MG63 (cell line): ENCODE results near the gene BCAT1. TPM values are rescaled to one million over a fixed set of nuclear protein-coding genes. Genes with fewer than 3 reads are reported as not detected.
A peak's percentile ranks its signal among the peaks of the same experiment; 100 is the strongest.
"Not testable (repeated sequence)": the region's sequence is repeated elsewhere in the genome, so short reads cannot be mapped to it uniquely, and the experiment has no call there.

Experiments
- DNase-seq: peaks from one replicate; pipeline ENCODE4 v3.0.0-alpha.2; 2020
- H3K27me3 ChIP-seq: fragments of 250-450 bp; sonication (Bioruptor Pico); 2 replicates; pipeline ENCODE4 v1.5.1; 2020; ENCODE audit warnings: mild to moderate bottlenecking, moderate library complexity
- H3K36me3 ChIP-seq: fragments of 250-450 bp; sonication (Bioruptor Pico); 2 replicates; pipeline ENCODE4 v1.5.1; 2020; ENCODE audit warnings: mild to moderate bottlenecking, moderate library complexity
- H3K4me3 ChIP-seq: fragments of 250-450 bp; sonication (Bioruptor Pico); 2 replicates; pipeline ENCODE4 v1.5.1; 2020; ENCODE audit warnings: mild to moderate bottlenecking, moderate library complexity
- H3K9me3 ChIP-seq: fragments of 250-450 bp; sonication (Bioruptor Pico); 2 replicates; pipeline ENCODE4 v1.5.1; 2020; ENCODE audit warnings: mild to moderate bottlenecking, moderate library complexity
- total RNA-seq: library from RNA; depleted of rRNA; stranded (reverse); fragments of >200 nt; shearing (Covaris generic); gene quantifications from 2 replicates; pipeline ENCODE4 v1.2.3, GENCODE V29; 2014; ENCODE audit warnings: low replicate concordance

The BCAT1 gene
- total RNA-seq, 1 experiment from 2014 or later: 61.5 TPM

DNA sequence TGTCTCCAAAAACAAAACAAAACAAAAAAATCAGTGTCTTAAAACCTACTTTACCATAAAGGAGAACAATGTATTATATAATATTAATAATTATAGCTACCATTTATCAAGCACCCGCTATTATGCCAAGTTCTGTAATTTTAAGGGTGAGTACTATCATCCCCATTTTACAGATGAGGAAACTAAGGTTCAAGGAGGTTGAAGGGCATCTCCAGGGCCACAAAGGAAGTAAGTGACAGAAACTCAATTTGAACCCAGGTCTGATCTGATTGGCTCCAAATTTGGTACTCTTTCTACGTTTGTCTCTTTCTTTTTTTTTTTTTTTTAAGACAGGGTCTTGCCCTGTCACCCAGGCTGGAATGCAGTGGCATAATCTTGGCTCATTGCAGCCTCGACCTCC is 115.4 kb downstream of the BCAT1 start:
- peaks cover 20% of the 10 kb centered on the region for H3K36me3 ChIP-seq
- DNase-seq: no peak
- no peaks in the 10 kb centered on the region for H3K27me3 ChIP-seq
- no peak overlapping the region for H3K4me3 ChIP-seq
- H3K9me3 ChIP-seq: no peaks in the 10 kb centered on the region

- Histone ChIP-seq H3K9me3 (no peaks in the 10 kb centered on the region), H3K4me3 (no peak overlapping the region), H3K36me3 (peaks cover 34% of the 10 kb centered on the region), H3K27me3 (no peaks in the 10 kb centered on the region)
- no peak for DNase-seq
Measured at GRCh38 chr12:24823808-24824515, 124.9 kb downstream of the BCAT1 start.

DNA sequence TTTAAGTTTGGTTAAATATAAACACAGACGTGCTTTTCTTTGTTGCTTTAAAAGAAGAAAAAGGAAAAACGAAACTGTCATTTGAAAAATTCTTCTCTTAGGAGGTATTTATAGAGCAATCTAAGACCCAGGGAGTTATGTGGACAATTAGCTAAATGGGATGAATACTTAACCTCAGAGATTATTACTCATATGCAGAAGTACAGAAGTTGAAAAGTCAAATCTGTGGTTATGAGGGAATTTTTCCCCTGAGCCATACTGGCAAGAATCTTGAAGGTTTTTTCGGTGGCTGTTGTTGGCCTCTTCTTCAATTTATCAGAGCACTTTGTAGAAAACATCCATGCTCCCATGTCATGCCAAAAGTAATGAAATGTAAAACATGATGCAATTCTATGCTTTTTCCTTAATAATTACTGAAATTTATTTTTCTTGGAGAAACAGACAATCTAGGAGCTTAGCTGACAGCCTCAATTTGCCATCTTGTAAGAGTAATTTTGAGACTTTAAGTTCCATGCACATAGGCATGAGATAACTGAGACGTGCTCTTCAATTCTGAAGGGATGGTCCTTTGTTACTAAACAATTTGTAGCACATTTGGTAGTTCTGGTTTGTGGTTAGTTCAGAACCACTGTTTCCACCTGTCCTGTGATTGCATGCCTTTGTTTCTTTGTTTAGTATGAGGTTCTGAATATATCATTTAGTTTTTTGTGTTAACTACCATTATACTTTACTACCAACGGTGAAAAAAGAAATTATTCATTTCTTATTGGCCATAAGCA is 126.6 kb downstream of the BCAT1 start:
- Histone ChIP-seq H3K36me3 (peaks cover 36% of the 10 kb centered on the region), H3K27me3 (no peaks in the 10 kb centered on the region), H3K9me3 (no peaks in the 10 kb centered on the region), H3K4me3 (no peak overlapping the region)
- no peak for DNase-seq

DNA sequence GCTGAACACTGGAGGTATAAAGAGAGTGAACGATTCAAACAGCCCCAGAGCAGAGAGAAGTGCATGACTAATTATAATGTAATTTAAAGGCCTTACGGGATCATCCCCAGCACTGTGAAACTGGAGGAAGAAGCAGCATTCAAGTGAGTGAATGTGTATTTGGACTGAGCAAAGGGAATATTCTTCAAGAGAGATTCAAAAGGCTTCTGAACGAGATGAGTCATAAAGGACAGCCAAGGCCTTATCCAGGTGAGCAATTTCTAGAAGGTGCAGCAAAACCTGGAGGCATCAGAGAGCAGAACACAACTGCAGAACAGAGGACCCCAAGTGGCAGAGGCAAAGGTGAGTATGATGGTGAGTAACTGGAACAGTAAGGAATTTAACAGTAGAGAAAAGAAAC is 127.2 kb downstream of the BCAT1 start:
- H3K4me3 ChIP-seq: no peak overlapping the region
- no peaks in the 10 kb centered on the region for H3K9me3 ChIP-seq
- H3K36me3 ChIP-seq: peaks cover 36% of the 10 kb centered on the region
- no peak for DNase-seq
- H3K27me3 ChIP-seq: no peaks in the 10 kb centered on the region

DNA sequence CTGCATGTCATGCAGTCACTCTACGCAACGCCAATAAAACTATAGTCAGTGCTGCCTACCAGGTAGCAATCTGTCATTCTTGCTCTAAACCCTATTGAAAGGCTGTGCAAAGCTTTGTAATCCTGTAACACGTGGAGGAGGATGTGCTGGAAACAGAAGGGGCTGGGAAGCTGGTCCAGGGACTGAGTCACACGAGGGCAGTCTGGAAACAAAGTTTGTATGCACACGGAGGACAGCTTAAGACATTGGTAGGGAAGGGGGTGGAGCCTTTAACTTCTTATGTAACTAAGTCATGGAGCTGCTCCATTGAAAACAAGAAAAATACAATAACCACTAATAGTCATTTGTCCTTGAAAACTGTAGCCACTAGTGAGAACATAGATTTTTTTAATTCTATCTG is 128.0 kb downstream of the BCAT1 start:
- Histone ChIP-seq H3K4me3 (no peak overlapping the region), H3K36me3 (peaks cover 33% of the 10 kb centered on the region), H3K9me3 (no peaks in the 10 kb centered on the region), H3K27me3 (no peaks in the 10 kb centered on the region)
- peak; percentile 50 for DNase-seq

- DNase-seq: no peak
- Histone ChIP-seq H3K27me3 (no peaks in the 10 kb centered on the region), H3K36me3 (peaks cover 30% of the 10 kb centered on the region), H3K4me3 (no peak overlapping the region), H3K9me3 (no peaks in the 10 kb centered on the region)
Measured at GRCh38 chr12:24818351-24818750, 130.6 kb downstream of the BCAT1 start.

GRCh38 chr12:24815114-24815423 is 133.8 kb downstream of the BCAT1 start:
- H3K9me3 ChIP-seq: no peaks in the 10 kb centered on the region
- DNase-seq: no peak
- H3K4me3 ChIP-seq: no peak overlapping the region
- H3K36me3 ChIP-seq: peaks cover 18% of the 10 kb centered on the region
- H3K27me3 ChIP-seq: no peaks in the 10 kb centered on the region

GRCh38 chr12:24814379-24815113 is 134.4 kb downstream of the BCAT1 start:
- Histone ChIP-seq H3K9me3 (no peaks in the 10 kb centered on the region), H3K27me3 (no peaks in the 10 kb centered on the region), H3K4me3 (no peak overlapping the region), H3K36me3 (peaks cover 12% of the 10 kb centered on the region)
- no peak for DNase-seq

- Histone ChIP-seq H3K27me3 (no peaks in the 10 kb centered on the region), H3K9me3 (no peaks in the 10 kb centered on the region), H3K4me3 (no peak overlapping the region), H3K36me3 (no peaks in the 10 kb centered on the region)
- no peak for DNase-seq
Measured at GRCh38 chr12:24810378-24810777, 138.5 kb downstream of the BCAT1 start.

- H3K27me3 ChIP-seq, DNase-seq, H3K4me3 ChIP-seq, H3K9me3 ChIP-seq, H3K36me3 ChIP-seq: not testable (repeated sequence)
Measured at GRCh38 chr12:24809306-24809705, 139.6 kb downstream of the BCAT1 start.

- Histone ChIP-seq H3K36me3 (no peaks in the 10 kb centered on the region), H3K9me3 (no peaks in the 10 kb centered on the region), H3K4me3 (no peak overlapping the region), H3K27me3 (no peaks in the 10 kb centered on the region)
- DNase-seq: no peak
Measured at GRCh38 chr12:24808651-24809050, 140.2 kb downstream of the BCAT1 start.

DNA sequence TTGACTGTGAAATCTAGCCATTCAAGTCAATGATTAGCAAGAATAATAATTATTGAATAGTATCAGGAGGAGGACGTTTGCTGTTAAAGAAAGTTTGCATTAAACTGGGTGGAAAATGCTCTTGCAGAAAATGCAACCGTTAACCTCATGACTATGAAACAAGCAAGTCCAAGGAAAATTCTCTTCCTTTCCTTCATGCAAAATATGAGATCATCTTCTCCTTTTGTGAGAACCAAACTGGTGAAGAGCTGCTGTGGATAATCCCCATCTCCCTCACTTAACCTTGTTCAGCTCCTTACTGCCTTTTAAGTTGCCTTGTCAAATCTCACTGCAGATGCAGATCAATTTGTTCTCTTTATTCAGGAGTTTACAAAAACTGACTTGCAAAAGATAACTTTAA is 142.5 kb downstream of the BCAT1 start:
- H3K27me3 ChIP-seq: no peaks in the 10 kb centered on the region
- no peak for DNase-seq
- H3K4me3 ChIP-seq: no peak overlapping the region
- no peaks in the 10 kb centered on the region; the same call in 1 of the 2 replicates for H3K9me3 ChIP-seq
- H3K36me3 ChIP-seq: no peaks in the 10 kb centered on the region

- Histone ChIP-seq H3K9me3 (no peaks in the 10 kb centered on the region; the same call in 1 of the 2 replicates), H3K4me3 (no peak overlapping the region), H3K36me3 (no peaks in the 10 kb centered on the region), H3K27me3 (no peaks in the 10 kb centered on the region)
- no peak for DNase-seq
Measured at GRCh38 chr12:24803430-24804245, 145.3 kb downstream of the BCAT1 start.

- no peak for DNase-seq
- Histone ChIP-seq H3K27me3 (no peaks in the 10 kb centered on the region), H3K36me3 (no peaks in the 10 kb centered on the region), H3K9me3 (no peaks in the 10 kb centered on the region; the same call in 1 of the 2 replicates), H3K4me3 (no peak overlapping the region)
Measured at GRCh38 chr12:24798335-24798734, 150.6 kb downstream of the BCAT1 start.

GRCh38 chr12:24797901-24798300 is 151.0 kb downstream of the BCAT1 start:
- no peaks in the 10 kb centered on the region for H3K27me3 ChIP-seq

DNA sequence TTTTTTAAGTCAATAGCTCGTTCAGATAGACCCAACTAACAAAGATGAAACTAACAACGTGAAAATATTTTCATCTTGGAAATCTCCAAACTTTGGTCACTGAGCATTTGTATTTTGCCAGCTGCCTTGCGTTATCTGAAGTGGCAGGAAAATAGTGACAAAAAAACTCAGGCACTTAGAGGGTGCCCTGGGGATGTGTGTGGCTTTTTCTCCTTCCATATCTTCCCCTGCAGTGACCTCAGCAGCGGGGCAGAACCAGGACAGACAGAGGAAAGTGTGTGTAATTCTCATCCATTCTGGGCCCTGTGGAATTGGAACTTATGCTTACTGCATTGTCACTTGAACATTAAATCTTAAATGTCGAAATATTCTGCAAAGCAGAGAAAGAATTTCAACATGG is 152.0 kb downstream of the BCAT1 start:
- Histone ChIP-seq H3K4me3 (no peak overlapping the region), H3K27me3 (no peaks in the 10 kb centered on the region), H3K36me3 (no peaks in the 10 kb centered on the region), H3K9me3 (no peaks in the 10 kb centered on the region; the same call in 1 of the 2 replicates)
- DNase-seq: no peak

More at GRCh38 chr12:24797901-24798300, 151.0 kb downstream of the BCAT1 start:
- DNase-seq: no peak
- Histone ChIP-seq H3K9me3 (no peaks in the 10 kb centered on the region; the same call in 1 of the 2 replicates), H3K36me3 (no peaks in the 10 kb centered on the region), H3K4me3 (no peak overlapping the region)
